ENCODE results near the gene LRCH1. TPM values are rescaled to one million over a fixed set of nuclear protein-coding genes. Genes with fewer than 3 reads are reported as not detected.

Gene LRCH1
- total and polyA plus RNA-seq, 2 of the 13 experiments (the other 11 are each of a cell fraction or from before 2014, with no cell fraction given) = 4.1 to 12.6 TPM

GRCh38 chr13:46698910-46699460, 146.0 kb downstream of the LRCH1 start (continued):
- TF ChIP-seq, protein P1, sequence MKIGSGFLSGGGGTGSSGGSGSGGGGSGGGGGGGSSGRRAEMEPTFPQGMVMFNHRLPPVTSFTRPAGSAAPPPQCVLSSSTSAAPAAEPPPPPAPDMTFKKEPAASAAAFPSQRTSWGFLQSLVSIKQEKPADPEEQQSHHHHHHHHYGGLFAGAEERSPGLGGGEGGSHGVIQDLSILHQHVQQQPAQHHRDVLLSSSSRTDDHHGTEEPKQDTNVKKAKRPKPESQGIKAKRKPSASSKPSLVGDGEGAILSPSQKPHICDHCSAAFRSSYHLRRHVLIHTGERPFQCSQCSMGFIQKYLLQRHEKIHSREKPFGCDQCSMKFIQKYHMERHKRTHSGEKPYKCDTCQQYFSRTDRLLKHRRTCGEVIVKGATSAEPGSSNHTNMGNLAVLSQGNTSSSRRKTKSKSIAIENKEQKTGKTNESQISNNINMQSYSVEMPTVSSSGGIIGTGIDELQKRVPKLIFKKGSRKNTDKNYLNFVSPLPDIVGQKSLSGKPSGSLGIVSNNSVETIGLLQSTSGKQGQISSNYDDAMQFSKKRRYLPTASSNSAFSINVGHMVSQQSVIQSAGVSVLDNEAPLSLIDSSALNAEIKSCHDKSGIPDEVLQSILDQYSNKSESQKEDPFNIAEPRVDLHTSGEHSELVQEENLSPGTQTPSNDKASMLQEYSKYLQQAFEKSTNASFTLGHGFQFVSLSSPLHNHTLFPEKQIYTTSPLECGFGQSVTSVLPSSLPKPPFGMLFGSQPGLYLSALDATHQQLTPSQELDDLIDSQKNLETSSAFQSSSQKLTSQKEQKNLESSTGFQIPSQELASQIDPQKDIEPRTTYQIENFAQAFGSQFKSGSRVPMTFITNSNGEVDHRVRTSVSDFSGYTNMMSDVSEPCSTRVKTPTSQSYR (CRISPR knock-in tag; IDR thresholded peaks at IDR 0.05; ENCODE audit: borderline replicate concordance) = no peak
- TF ChIP-seq KLF6 (CRISPR knock-in tag; IDR thresholded peaks at IDR 0.05) (no peak), ZNF501 (CRISPR knock-in tag; IDR thresholded peaks at IDR 0.05) (no peak), RBM39 (IDR thresholded peaks at IDR 0.05; ENCODE audit: low read depth, low read length, poor library complexity, severe bottlenecking) (no peak), ZSCAN9 (CRISPR knock-in tag; IDR thresholded peaks at IDR 0.05; ENCODE audit: borderline replicate concordance) (no peak), REPIN1 (CRISPR knock-in tag; IDR thresholded peaks at IDR 0.05; ENCODE audit: borderline replicate concordance, low read depth) (no peak)
- TF ChIP-seq, protein P2, sequence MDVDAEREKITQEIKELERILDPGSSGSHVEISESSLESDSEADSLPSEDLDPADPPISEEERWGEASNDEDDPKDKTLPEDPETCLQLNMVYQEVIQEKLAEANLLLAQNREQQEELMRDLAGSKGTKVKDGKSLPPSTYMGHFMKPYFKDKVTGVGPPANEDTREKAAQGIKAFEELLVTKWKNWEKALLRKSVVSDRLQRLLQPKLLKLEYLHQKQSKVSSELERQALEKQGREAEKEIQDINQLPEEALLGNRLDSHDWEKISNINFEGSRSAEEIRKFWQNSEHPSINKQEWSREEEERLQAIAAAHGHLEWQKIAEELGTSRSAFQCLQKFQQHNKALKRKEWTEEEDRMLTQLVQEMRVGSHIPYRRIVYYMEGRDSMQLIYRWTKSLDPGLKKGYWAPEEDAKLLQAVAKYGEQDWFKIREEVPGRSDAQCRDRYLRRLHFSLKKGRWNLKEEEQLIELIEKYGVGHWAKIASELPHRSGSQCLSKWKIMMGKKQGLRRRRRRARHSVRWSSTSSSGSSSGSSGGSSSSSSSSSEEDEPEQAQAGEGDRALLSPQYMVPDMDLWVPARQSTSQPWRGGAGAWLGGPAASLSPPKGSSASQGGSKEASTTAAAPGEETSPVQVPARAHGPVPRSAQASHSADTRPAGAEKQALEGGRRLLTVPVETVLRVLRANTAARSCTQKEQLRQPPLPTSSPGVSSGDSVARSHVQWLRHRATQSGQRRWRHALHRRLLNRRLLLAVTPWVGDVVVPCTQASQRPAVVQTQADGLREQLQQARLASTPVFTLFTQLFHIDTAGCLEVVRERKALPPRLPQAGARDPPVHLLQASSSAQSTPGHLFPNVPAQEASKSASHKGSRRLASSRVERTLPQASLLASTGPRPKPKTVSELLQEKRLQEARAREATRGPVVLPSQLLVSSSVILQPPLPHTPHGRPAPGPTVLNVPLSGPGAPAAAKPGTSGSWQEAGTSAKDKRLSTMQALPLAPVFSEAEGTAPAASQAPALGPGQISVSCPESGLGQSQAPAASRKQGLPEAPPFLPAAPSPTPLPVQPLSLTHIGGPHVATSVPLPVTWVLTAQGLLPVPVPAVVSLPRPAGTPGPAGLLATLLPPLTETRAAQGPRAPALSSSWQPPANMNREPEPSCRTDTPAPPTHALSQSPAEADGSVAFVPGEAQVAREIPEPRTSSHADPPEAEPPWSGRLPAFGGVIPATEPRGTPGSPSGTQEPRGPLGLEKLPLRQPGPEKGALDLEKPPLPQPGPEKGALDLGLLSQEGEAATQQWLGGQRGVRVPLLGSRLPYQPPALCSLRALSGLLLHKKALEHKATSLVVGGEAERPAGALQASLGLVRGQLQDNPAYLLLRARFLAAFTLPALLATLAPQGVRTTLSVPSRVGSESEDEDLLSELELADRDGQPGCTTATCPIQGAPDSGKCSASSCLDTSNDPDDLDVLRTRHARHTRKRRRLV (CRISPR knock-in tag; IDR thresholded peaks at IDR 0.05) = no peak

All from HepG2 (cell line).